ENCODE measurements around the gene ATP6V1G2.
"Not testable (repeated sequence)": the region's sequence is repeated elsewhere in the genome, so short reads cannot be mapped to it uniquely, and the experiment has no call there.

Gene ATP6V1G2

DNA sequence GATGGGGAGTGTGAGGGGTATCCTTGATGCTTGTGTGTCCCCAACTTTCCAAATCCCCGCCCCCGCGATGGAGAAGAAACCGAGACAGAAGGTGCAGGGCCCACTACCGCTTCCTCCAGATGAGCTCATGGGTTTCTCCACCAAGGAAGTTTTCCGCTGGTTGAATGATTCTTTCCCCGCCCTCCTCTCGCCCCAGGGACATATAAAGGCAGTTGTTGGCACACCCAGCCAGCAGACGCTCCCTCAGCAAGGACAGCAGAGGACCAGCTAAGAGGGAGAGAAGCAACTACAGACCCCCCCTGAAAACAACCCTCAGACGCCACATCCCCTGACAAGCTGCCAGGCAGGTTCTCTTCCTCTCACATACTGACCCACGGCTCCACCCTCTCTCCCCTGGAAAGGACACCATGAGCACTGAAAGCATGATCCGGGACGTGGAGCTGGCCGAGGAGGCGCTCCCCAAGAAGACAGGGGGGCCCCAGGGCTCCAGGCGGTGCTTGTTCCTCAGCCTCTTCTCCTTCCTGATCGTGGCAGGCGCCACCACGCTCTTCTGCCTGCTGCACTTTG lies 29.0 kb upstream of the ATP6V1G2 start, which contains the start of gene TNF:
TNF (plus strand) TSS at position 231 of the 567 bp plus-strand sequence; CDS start at position 408, 177 bp downstream.
- no peak for DNase-seq

DNA sequence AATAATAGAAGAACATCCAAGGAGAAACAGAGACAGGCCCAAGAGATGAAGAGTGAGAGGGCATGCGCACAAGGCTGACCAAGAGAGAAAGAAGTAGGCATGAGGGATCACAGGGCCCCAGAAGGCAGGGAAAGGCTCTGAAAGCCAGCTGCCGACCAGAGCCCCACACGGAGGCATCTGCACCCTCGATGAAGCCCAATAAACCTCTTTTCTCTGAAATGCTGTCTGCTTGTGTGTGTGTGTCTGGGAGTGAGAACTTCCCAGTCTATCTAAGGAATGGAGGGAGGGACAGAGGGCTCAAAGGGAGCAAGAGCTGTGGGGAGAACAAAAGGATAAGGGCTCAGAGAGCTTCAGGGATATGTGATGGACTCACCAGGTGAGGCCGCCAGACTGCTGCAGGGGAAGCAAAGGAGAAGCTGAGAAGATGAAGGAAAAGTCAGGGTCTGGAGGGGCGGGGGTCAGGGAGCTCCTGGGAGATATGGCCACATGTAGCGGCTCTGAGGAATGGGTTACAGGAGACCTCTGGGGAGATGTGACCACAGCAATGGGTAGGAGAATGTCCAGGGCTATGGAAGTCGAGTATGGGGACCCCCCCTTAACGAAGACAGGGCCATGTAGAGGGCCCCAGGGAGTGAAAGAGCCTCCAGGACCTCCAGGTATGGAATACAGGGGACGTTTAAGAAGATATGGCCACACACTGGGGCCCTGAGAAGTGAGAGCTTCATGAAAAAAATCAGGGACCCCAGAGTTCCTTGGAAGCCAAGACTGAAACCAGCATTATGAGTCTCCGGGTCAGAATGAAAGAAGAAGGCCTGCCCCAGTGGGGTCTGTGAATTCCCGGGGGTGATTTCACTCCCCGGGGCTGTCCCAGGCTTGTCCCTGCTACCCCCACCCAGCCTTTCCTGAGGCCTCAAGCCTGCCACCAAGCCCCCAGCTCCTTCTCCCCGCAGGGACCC lies 28.0 kb upstream of the ATP6V1G2 start:
- DNase-seq: no peak

DNA sequence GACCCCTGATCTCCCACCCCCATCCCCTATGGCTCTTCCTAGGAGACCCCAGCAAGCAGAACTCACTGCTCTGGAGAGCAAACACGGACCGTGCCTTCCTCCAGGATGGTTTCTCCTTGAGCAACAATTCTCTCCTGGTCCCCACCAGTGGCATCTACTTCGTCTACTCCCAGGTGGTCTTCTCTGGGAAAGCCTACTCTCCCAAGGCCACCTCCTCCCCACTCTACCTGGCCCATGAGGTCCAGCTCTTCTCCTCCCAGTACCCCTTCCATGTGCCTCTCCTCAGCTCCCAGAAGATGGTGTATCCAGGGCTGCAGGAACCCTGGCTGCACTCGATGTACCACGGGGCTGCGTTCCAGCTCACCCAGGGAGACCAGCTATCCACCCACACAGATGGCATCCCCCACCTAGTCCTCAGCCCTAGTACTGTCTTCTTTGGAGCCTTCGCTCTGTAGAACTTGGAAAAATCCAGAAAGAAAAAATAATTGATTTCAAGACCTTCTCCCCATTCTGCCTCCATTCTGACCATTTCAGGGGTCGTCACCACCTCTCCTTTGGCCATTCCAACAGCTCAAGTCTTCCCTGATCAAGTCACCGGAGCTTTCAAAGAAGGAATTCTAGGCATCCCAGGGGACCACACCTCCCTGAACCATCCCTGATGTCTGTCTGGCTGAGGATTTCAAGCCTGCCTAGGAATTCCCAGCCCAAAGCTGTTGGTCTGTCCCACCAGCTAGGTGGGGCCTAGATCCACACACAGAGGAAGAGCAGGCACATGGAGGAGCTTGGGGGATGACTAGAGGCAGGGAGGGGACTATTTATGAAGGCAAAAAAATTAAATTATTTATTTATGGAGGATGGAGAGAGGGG lies 27.1 kb upstream of the ATP6V1G2 start:
- DNase-seq: no peak

DNA sequence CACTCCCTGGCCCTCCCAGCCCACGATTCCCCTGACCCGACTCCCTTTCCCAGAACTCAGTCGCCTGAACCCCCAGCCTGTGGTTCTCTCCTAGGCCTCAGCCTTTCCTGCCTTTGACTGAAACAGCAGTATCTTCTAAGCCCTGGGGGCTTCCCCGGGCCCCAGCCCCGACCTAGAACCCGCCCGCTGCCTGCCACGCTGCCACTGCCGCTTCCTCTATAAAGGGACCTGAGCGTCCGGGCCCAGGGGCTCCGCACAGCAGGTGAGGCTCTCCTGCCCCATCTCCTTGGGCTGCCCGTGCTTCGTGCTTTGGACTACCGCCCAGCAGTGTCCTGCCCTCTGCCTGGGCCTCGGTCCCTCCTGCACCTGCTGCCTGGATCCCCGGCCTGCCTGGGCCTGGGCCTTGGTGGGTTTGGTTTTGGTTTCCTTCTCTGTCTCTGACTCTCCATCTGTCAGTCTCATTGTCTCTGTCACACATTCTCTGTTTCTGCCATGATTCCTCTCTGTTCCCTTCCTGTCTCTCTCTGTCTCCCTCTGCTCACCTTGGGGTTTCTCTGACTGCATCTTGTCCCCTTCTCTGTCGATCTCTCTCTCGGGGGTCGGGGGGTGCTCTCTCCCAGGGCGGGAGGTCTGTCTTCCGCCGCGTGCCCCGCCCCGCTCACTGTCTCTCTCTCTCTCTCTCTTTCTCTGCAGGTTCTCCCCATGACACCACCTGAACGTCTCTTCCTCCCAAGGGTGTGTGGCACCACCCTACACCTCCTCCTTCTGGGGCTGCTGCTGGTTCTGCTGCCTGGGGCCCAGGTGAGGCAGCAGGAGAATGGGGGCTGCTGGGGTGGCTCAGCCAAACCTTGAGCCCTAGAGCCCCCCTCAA lies 25.9 kb upstream of the ATP6V1G2 start, which contains the start of gene LTA:
LTA (plus strand) TSS at position 249 of the 871 bp plus-strand sequence; CDS start at position 703, 454 bp downstream.
- DNase-seq: no peak

DNA sequence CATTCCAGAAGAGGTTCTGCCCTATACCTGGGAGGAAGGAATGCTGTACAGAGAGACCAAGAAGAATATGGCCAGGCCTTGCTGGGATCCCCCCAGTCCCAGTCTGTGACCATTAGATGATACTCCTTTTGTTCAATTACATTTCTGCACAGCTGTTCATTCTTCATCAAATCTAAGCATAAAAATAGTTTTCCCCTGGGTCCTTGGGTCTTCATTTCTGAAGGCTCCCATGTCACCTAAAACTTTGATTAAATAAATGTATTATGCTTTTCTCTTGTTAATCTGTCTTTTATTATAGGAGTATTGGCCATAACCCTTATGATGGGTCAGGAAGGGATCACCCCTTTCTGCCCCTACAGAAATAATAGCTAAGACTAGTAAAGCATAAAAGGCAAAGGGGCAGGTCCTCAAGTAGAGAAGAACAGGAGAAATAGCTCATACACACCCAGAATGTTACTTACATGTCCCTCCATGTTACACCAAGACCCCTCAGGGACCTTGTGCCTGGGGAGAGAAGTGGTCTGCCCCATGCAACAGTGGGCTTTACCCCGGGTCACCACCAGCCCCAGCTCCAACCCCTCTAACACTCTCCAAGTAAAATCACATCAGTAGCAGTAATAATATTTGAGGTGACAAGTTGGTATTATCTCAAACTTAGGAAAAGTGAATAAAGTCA lies 23.6 kb upstream of the ATP6V1G2 start:
- no peak for DNase-seq

DNA sequence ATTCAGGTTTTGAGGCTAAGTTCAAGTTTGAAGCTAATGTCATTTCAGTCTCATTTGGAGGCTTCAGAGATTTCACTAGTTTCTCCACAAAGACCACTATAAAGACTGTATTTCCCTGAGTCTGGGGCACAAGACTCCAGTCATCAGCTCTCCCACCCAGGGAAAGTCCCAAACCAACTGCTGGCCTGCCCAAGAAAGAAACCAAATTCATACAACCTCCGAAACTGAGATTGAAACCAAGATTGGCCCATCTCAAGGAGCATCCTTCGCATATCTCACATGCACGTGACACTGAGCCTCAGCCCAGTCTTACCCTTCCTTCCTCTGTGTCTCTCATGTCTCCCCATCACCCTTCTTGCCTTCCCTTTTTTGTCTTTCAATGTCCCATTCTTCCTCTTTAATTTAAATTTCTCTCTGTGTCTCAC lies 22.1 kb upstream of the ATP6V1G2 start:
- no peak for DNase-seq

DNA sequence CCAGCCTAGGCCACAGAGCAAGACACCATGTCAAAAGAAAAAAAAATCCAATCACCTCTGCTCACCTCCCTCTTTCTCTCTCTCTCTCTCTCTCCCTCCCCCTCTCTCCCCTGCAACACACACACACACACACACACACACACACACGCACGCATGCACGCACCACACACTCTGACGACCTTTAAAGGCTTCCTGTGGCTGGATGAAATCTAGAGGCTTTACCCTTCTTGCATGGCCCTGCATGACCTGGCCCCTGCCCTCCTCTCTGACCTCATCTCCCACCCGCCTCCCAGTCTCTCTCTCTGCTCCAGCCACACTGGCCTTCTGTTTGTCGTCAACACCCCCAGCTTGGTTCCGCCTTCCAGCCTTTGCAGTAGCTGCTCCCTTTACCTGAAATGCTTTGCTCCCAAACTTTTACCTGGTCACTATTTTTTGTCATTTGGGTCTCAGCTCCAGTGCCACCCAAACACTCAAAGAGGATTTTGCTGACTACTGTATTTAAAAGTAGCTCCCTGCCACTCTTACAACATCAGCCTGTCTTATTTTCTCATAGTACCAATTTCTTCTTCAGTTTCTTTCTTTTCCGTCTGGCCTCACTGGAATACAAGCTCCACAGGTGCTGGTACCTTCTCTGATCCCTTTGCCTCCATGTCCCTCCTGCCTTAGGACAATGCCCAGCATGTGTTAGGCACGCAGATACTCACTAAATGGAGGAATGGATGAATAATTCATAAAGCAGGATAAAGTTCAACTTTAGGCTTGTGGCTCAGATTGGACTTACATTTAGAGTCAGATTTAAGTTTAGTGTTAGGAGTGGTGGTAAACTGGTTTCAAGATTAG lies 21.3 kb upstream of the ATP6V1G2 start:
- DNase-seq: no peak

DNA sequence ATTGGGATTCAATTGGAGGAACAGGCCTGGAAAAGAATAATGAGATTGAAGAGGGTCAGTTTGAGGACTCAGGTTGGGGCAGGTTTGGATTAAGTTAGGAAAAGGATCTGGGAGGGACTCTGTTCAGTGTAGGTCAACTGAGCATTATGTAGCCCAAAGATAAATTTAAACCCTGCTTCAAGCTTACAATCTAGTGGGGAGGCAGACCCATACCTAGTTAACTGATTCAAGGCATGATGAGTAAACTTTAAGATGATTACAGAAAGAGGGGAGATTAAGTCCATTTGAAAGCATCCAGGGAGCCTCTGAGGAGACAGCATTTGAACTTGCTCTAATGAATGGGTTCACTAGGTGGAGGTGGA lies 14.3 kb upstream of the ATP6V1G2 start:
- DNase-seq: no peak

DNA sequence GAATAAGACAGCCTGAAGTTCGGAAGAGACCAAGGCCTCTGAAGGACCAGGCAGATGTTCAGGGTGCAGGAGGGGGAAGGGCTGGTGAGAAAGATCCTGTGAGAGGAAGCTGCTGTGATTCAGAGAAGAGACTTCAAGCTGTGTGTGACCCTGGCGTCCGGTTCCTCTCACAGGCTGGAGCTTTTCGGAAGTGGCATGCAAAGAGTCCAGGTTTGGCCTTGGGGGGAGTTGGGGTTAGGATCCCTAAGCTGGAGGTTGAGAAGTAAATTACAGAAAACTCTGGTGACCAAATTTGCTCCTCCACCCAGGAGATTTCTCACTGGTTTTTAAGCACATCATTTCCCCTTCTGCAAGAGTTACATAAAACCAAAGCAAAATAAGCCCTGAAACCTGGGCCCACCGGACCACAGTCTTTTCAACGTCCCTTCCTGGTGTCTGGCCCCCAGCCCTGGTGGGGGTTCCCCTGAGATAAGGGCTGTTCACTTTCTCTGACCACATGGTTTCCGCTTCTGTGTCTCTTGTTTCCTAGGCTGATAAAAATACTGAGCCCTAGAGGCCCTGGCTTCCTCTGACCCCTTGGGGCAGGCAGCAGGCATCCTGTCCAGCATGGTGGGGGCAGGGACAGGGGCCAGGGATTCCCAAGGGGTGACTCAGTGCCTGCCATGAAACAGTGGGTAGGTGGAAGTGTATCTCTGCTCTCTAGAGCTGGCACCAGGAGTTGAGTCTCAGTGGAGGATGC lies 13.7 kb upstream of the ATP6V1G2 start:
- DNase-seq: peak; percentile 90

DNA sequence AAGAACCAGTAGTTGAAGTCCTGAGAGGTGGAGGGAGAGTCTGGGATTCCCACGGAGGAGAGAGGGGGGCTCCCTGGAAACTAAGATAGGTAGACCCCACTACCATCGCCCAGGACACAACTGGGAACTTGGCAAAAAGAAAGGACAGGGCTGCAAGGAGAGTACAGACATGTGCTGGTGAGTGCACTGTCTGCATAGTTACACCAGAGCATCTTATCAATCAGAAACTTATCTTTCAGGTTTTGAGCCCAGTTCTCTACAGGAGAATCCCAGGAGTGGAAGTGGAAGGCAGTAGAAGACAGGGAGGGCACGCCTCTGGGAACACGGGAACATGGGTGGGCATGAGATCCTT lies 13.2 kb upstream of the ATP6V1G2 start:
- no peak for DNase-seq

DNA sequence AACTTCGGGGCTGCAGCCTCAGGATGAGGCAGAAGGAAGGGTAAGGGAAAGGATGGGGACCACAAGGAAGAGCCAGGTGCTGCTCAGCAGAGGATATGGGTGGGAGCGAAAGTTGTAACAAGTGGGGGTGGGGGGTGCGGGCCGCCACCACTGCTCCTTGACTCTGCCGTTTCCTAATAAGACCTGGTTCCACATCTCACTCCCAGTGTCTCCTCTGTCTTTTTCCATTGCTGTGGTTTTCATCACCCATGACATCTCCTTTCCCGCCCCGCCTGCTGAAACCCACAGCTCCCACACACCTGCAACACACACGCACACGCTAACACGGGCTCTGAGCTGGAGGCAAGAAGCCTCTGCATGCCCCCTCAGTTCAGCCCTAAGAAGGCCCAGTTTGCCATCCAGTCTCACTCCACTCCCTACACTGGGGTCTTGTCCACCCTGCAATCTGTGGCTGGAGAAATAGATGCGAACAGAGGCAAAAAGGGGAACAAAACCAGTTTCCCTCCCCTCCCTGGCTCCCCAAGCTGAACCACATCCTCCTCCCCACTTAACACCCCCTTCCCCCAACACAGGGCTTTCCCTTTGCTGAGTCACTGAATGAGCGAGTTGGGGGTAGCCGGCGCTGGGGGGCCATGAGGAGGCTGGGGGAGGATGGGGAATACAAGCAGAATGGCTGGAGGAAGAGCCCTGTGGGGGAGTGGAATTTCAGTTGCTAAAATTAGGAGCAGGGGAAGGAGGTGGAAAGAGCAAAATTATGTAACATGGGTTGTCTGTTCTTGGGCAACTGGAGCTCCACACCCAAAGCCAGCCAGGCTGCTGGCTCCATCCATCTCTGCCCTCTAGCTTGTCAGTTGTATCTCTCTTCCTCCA lies 12.5 kb upstream of the ATP6V1G2 start:
- peak; percentile 70 for DNase-seq

DNA sequence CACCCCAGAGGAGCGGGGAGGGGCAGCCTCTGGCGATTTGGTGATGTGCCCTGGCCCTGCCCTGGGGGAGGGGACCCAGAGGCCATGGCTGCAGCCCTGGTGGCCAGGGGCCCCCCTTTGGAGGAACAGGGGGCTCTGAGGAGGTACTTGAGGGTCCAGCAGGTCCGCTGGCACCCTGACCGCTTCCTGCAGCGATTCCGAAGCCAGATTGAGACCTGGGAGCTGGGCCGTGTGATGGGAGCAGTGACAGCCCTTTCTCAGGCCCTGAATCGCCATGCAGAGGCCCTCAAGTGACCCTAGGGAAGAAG lies 11.9 kb upstream of the ATP6V1G2 start:
- no peak for DNase-seq

DNA sequence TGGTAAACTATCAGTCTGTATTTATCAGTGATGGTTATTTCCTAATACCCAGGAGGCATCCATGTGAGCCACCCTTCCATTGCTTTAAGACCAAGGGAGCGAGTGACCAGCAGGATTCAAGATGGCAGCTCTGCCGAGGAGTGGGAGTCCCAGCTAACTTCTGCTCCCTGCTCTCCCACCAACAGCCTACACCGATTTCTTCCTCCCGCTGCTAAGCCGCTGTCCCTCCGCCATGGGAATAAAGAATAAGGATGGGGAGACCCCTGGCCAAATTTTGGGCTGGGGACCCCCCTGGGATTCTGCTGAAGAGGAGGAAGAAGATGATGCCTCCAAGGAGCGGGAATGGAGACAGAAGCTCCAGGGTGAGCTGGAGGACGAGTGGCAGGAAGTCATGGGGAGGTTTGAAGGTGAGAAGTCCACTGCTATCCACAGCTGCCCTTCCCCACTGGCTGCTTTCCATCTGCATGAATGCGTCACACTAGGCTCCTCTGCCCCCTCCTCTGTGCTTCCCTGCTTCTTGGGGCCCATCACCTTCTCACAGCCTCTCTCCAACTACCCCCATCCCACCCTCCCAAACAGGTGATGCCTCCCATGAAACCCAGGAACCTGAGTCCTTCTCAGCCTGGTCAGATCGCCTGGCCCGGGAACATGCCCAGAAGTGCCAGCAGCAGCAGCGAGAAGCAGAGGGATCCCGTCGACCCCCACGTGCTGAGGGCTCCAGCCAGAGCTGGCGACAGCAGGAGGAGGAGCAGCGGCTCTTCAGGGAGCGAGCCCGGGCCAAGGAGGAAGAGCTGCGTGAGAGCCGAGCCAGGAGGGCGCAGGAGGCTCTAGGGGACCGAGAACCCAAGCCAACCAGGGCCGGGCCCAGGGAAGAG lies 11.3 kb upstream of the ATP6V1G2 start:
- no peak for DNase-seq

DNA sequence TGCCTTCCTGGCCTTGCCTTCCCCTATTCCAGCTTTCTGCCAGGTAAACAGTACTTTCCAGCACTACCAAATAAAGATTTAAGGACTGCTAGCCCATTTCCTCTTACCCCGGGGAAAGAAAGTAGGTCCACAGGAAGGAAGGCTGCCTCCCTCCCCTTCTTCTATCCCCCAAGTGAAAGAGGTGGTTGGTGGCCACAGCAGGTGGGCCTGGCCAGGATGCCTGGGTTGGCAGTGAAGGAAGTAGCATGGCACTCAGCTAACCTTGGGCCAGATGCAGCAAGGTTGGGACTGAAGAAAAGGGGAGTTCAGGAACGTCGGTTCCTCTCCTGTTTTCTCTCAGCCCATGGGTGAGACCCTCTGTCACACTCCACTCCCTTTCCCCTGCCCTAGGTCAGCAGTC lies 9.9 kb upstream of the ATP6V1G2 start:
- no peak for DNase-seq

DNA sequence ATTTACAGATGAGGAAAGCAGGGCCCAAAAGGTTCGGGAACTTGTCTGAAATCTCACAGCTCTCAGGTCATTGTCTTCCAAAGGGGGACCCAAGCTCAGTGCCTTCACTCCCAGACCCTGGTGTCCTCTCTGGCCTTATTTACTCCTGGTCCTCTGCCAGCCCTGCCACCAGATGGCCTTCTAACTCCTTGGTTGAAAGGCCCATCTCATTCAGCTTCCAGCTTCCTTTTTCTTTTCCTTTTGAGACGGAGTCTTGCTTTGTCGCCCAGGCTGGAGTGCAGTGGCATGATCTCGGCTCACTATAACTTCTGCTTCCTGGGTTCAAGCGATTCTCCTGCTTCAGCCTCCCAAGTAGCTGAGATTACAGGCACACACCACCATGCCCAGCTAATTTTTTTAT lies 5.0 kb upstream of the ATP6V1G2 start:
- not testable (repeated sequence) for DNase-seq

DNA sequence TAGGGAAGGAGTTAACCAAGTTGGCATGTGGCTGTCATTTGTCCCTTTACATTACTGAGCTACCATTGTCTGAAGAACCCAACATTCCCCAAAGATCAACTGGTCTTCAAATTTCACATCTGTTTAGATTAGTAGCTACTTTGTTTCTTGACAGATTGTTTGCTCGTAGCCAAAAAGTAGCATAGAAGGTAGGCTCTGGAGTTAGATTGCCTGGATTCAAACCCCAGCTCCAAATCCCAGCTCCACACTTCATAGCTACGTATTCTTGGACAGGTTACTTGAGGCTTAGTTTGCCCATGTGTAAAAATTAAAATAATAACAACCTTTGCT lies 2.1 kb upstream of the ATP6V1G2 start:
- no peak for DNase-seq

DNA sequence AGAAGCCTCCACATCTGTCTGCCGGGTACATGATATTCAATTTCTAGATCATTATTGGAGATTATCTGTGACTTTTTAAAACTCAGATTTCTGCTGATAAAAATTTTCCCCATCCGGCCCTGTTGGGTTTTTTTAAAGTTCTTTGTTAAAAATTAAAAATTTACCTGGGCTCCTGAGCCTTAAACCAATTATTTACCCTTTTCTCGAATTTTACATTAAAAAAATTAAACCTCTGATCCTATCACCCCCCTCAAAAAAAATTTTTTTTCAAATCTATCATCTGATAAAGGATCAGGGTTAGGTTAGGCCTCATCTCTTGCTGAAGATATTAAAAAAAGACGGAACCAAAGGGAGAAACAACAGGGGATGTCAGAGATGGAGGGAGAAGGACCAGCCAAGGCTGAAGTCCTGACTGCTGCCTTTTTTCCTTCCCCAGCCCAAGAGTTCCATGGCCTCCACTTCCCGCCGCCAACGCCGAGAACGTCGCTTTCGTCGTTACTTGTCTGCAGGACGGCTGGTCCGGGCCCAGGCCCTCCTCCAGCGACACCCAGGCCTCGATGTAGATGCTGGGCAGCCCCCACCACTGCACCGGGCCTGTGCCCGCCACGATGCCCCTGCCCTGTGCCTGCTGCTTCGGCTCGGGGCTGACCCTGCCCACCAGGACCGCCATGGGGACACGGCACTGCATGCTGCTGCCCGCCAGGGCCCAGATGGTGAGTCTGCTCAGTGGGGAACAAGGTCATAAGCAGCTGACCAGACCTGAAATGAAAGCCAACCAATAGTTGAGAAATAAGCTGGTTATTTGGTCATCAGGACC lies 1.5 kb upstream of the ATP6V1G2 start:
- no peak for DNase-seq

Data from NCI-H226 (cell line).